H1 (cell line): ENCODE measurements around the gene XK.

Experiments used
- BACH1 ChIP-seq: IDR thresholded peaks from 2 replicates; pipeline ENCODE4 v1.6.1; 2012; ENCODE audit warnings: low read length, improper control_type of control experiment
- CTCF ChIP-seq, 3 experiments: IDR thresholded peaks; 1 replicate in 2 of 3; 2 replicates in 1 of 3; pipeline versions ENCODE4 v1.5.1 to v1.6.1; 2011; ENCODE audit warnings: low read length in 3 of 3, mild to moderate bottlenecking in 3 of 3, inconsistent platforms in 2 of 3, low read depth in 1 of 3, moderate library complexity in 1 of 3; ENCODE audit not compliant: insufficient read depth in 1 of 3; ENCODE audit errors: control extremely low read depth in 1 of 3
- EP300 ChIP-seq, 2 experiments: IDR thresholded peaks; 1 replicate in 1 of 2; 2 replicates in 1 of 2; pipeline ENCODE4 v1.6.1; 2011 to 2012; ENCODE audit warnings: low read depth in 2 of 2, low read length in 2 of 2, mild to moderate bottlenecking in 2 of 2, borderline replicate concordance in 1 of 2, inconsistent platforms in 1 of 2, moderate library complexity in 1 of 2
- JUND ChIP-seq: IDR thresholded peaks from 2 replicates; pipeline ENCODE4 v1.6.1; 2011; ENCODE audit warnings: mild to moderate bottlenecking, improper control_type of control experiment, low read length
- PHF8 ChIP-seq: fragments of 200-600 bp; sonication (generic); conservative IDR thresholded peaks from 2 replicates; pipeline ENCODE4 v1.7.1; 2012; ENCODE audit warnings: low read depth, mild to moderate bottlenecking, inconsistent platforms, low read length, moderate library complexity
- POLR2A ChIP-seq, 2 experiments: IDR thresholded peaks; 1 replicate in 1 of 2; 2 replicates in 1 of 2; pipeline ENCODE4 v1.6.1; 2011; ENCODE audit warnings: low read depth in 2 of 2, low read length in 2 of 2, mild to moderate bottlenecking in 2 of 2; ENCODE audit errors: control extremely low read depth in 1 of 2
- POLR2AphosphoS5 ChIP-seq: IDR thresholded peaks from 2 replicates; pipeline ENCODE4 v1.6.1; 2011; ENCODE audit warnings: low read depth, low read length
- RAD21 ChIP-seq, 2 experiments: IDR thresholded peaks in 1 of 2; conservative IDR thresholded peaks in 1 of 2; 2 replicates each; pipeline ENCODE4 v1.6.1; 2011; ENCODE audit warnings: low read depth in 2 of 2, low read length in 2 of 2, improper control_type of control experiment in 1 of 2, inconsistent platforms in 1 of 2, mild to moderate bottlenecking in 1 of 2, moderate library complexity in 1 of 2
- RFX5 ChIP-seq: IDR thresholded peaks from 2 replicates; pipeline ENCODE4 v1.6.1; 2011; ENCODE audit warnings: low read depth, low read length, improper control_type of control experiment, borderline replicate concordance
- YY1 ChIP-seq: IDR thresholded peaks from 2 replicates; pipeline ENCODE4 v1.6.1; 2011; ENCODE audit warnings: low read depth, mild to moderate bottlenecking, low read length
- ZNF274 ChIP-seq: IDR thresholded peaks from 2 replicates; pipeline ENCODE4 v1.7.0; 2012; ENCODE audit warnings: low read length, borderline replicate concordance; ENCODE audit errors: extremely low read depth
- TF ChIP-seq, protein P1 (sequence below): IDR thresholded peaks from 2 replicates; pipeline ENCODE4 v1.6.1; 2012; ENCODE audit warnings: low read length, inconsistent platforms

DNA sequence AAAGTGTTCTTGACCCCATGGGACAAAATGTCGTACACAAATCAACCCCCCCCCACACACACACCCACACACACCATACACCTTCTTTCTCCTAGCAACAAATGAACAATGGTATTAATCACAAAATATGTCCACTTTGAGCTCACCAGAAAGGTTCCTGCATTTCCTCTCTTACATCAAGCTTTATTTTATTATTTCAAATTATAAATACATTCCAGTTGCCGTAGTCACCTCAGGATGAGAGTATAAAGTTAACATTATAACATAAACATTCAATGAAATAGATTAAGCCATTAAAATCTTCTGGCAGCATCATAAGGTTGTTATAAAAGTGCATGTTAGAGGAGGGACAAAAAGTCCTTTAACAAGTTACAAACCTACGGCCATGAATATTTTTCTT, 7.3 kb downstream of the XK start:
- TF ChIP-seq ZNF274: no peak
- TF ChIP-seq PHF8: no peak
- TF ChIP-seq RAD21 (IDR thresholded peaks at IDR 0.05 in 1 of 2, conservative IDR thresholded peaks at IDR 0.05 in 1 of 2; ENCODE audit: low read depth in 2 of 2, low read length in 2 of 2): no peak
- TF ChIP-seq CTCF (IDR thresholded peaks at IDR 0.05; ENCODE audit: control extremely low read depth in 1 of 3, insufficient read depth in 1 of 3, low read depth in 1 of 3, low read length in 3 of 3): no peak
- TF ChIP-seq, protein P1, sequence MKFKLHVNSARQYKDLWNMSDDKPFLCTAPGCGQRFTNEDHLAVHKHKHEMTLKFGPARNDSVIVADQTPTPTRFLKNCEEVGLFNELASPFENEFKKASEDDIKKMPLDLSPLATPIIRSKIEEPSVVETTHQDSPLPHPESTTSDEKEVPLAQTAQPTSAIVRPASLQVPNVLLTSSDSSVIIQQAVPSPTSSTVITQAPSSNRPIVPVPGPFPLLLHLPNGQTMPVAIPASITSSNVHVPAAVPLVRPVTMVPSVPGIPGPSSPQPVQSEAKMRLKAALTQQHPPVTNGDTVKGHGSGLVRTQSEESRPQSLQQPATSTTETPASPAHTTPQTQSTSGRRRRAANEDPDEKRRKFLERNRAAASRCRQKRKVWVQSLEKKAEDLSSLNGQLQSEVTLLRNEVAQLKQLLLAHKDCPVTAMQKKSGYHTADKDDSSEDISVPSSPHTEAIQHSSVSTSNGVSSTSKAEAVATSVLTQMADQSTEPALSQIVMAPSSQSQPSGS: no peak
- TF ChIP-seq JUND: no peak
- no peak for TF ChIP-seq RFX5
- TF ChIP-seq YY1: no peak
- TF ChIP-seq POLR2AphosphoS5: no peak
- no peak for TF ChIP-seq POLR2A (IDR thresholded peaks at IDR 0.05; ENCODE audit: control extremely low read depth in 1 of 2, low read depth in 2 of 2, low read length in 2 of 2)
- no peak for TF ChIP-seq EP300 (IDR thresholded peaks at IDR 0.05; ENCODE audit: borderline replicate concordance in 1 of 2, low read depth in 2 of 2, low read length in 2 of 2)
- no peak for TF ChIP-seq BACH1
